Fibroblast of skin of right quadriceps (primary cell): ENCODE data around the gene OR4C12.
"Not testable (repeated sequence)": the region's sequence is repeated elsewhere in the genome, so short reads cannot be mapped to it uniquely, and the experiment has no call there.

Experiments used
- DNase-seq: peaks from one replicate; pipeline ENCODE4 v3.0.0-alpha.2; 2013

The OR4C12 gene

GRCh38 chr11:49982435-49982834 lies at the start of gene OR4C12:
TSS of gene OR4C12 (minus strand) at chr11:49982535. CDS start at chr11:49982501, 34 bp downstream.
- DNase-seq: not testable (repeated sequence)

DNA sequence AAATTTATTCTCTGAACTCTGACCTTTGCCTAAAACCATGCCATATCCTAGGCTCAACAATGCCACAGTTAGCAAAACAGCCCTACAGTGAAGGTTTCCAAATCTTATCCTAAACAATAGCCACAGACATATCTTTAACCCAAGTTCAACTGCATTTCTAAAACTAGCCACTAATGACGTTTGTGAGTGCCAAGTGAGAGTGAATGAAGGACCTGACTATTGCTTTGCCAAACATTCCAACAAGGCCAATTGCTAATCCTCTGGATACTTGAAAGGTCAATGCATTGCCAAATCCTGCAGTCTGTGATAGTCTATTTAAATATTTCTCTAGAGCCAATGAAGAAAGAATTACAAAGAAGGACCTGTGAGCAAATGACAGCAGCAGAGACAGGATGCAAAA lies 47.9 kb upstream of the OR4C12 start:
- DNase-seq: no peak

GRCh38 chr11:49995565-49995964 lies 13.2 kb upstream of the OR4C12 start:
- DNase-seq: peak; percentile 5

GRCh38 chr11:49973439-49973838 lies 8.9 kb downstream of the OR4C12 start:
- not testable (repeated sequence) for DNase-seq

DNA sequence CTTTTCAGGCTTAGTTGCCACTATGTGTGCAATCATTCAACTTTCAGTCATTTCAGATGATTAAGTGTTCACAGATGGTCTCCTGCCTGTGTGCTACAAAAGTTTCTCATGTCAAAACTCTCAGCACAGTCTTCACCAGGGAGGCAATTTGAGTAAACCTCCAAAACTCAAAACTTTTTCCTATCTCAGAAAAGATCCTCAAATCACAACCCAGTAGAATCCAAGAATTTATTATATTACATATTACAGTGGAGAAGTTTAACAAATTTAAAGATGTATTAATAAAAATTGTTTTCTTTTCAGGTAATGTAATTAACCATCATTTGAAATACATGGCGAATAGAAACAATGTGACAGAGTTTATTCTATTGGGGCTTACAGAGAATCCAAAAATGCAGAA lies 30.2 kb downstream of the OR4C12 start, which contains the start of gene OR4C13:
Gene OR4C13 (plus strand): TSS at position 301 of the 400 bp plus-strand sequence. CDS start 32 bp downstream, at position 333.
- DNase-seq: no peak

GRCh38 chr11:49948701-49949100 lies 33.6 kb downstream of the OR4C12 start:
- DNase-seq: not testable (repeated sequence)
